Measurements from ENCODE around the gene MVB12A. TPM values are rescaled to one million over a fixed set of nuclear protein-coding genes. Genes with fewer than 3 reads are reported as not detected.

MVB12A gene
- total RNA-seq, 2 donors from 2014 or later = 32.4 to 38.4 TPM

Other genes starting within 250 kb of the MVB12A start
- gene USE1, start 204.7 kb upstream of the MVB12A start, total RNA-seq = 10 to 100 TPM; 27.2 to 32.8 TPM
- gene OCEL1, start 193.8 kb upstream of the MVB12A start, total RNA-seq = 10 to 100 TPM; 19.3 to 19.4 TPM
- gene NR2F6, start 174.1 kb upstream of the MVB12A start, total RNA-seq = 1 to 10 TPM; 4.7 to 6.4 TPM
- gene USHBP1, start 155.3 kb upstream of the MVB12A start, total RNA-seq = under 1 TPM; 0.19 to 0.46 TPM
- gene BABAM1, start 152.6 kb upstream of the MVB12A start, total RNA-seq = 10 to 100 TPM; 86.6 to 96.1 TPM
- gene ANKLE1, start 138.1 kb upstream of the MVB12A start, total RNA-seq = 1 to 10 TPM; 5.8 to 8.9 TPM
- gene ABHD8, start 116.6 kb upstream of the MVB12A start, total RNA-seq = 10 to 100 TPM; 16.1 to 16.6 TPM
- gene MRPL34, start 114.2 kb upstream of the MVB12A start, total RNA-seq = 10 to 100 TPM; 75.0 to 75.8 TPM
- 10 to 100 TPM; 29.6 to 40.2 TPM for gene DDA1, start 110.5 kb upstream of the MVB12A start, total RNA-seq
- 10 to 100 TPM; 11.1 to 13.7 TPM for gene ANO8, start 85.2 kb upstream of the MVB12A start, total RNA-seq
- 10 to 100 TPM; 26.0 to 39.1 TPM for gene GTPBP3, start 82.5 kb upstream of the MVB12A start, total RNA-seq
- gene PLVAP, start 42.7 kb upstream of the MVB12A start, total RNA-seq = not detected
- gene CCDC194, start 25.9 kb upstream of the MVB12A start, total RNA-seq = 1 to 10 TPM; 2.2 to 2.8 TPM
- gene BST2, start 14.4 kb upstream of the MVB12A start, total RNA-seq = 10 to 100 TPM; 40.9 to 75.0 TPM
- gene TMEM221, start 28.6 kb downstream of the MVB12A start, total RNA-seq = not detected
- not detected for gene NXNL1, start 40.9 kb downstream of the MVB12A start, total RNA-seq
- gene SLC27A1, start 50.5 kb downstream of the MVB12A start, total RNA-seq = 1 to 10 TPM; 3.5 to 4.4 TPM
- gene PGLS, start 91.6 kb downstream of the MVB12A start, total RNA-seq = 10 to 100 TPM; 56.5 to 63.6 TPM
- 10 to 100 TPM; 38.3 to 46.3 TPM for gene COLGALT1, start 135.6 kb downstream of the MVB12A start, total RNA-seq